ENCODE data around the gene SPINK6.

The SPINK6 gene

GRCh38 chr5:148224117-148224742 is 21.4 kb downstream of the SPINK6 start:
- no peak for DNase-seq

GRCh38 chr5:148228392-148228984 is 25.6 kb downstream of the SPINK6 start:
- no peak for DNase-seq

- no peak for DNase-seq
These were observed 27.0 kb downstream of the SPINK6 start for GRCh38 chr5:148229840-148230239.

GRCh38 chr5:148230240-148230639 is 27.4 kb downstream of the SPINK6 start:
- DNase-seq: no peak

GRCh38 chr5:148237785-148238417 is 35.1 kb downstream of the SPINK6 start:
- DNase-seq: no peak

- no peak for DNase-seq
These were observed 35.6 kb downstream of the SPINK6 start, which contains the start of gene MARCOL for GRCh38 chr5:148238418-148238794. TSS of gene MARCOL (plus strand) at chr5:148238525. CDS start at chr5:148238598, 73 bp downstream.

- DNase-seq: no peak
These were observed 46.1 kb downstream of the SPINK6 start for GRCh38 chr5:148248894-148249293.

- no peak for DNase-seq
These were observed 52.6 kb downstream of the SPINK6 start for GRCh38 chr5:148255456-148255855.

- no peak for DNase-seq
These were observed 56.4 kb downstream of the SPINK6 start for GRCh38 chr5:148259288-148259687.

- no peak for DNase-seq
These were observed 58.4 kb downstream of the SPINK6 start for GRCh38 chr5:148261221-148261620.

Data from effector CD4-positive, alpha-beta T cell (primary cell).